H9 (cell line): ENCODE measurements around the gene RASA3. TPM values are rescaled to one million over a fixed set of nuclear protein-coding genes. Genes with fewer than 3 reads are reported as not detected.

Experiments
- DNase-seq: peaks from one replicate; pipeline ENCODE4 v3.0.0-alpha.2; 2017
- H2AFZ ChIP-seq: one replicate; pipeline ENCODE4 v1.6.1; 2013; ENCODE audit warnings: mild to moderate bottlenecking, low read length, control low read depth, moderate library complexity
- H2AK5ac ChIP-seq: 2 replicates; pipeline ENCODE4 v1.6.1; 2013; ENCODE audit warnings: low read length, control low read depth, mixed read lengths; ENCODE audit not compliant: insufficient read length
- H2BK120ac ChIP-seq: one replicate; pipeline ENCODE4 v1.6.1; 2013; ENCODE audit warnings: low read depth, mild to moderate bottlenecking, low read length, control low read depth, inconsistent platforms; ENCODE audit not compliant: poor library complexity, severe bottlenecking
- H2BK12ac ChIP-seq: 2 replicates; pipeline ENCODE4 v1.6.1; 2013; ENCODE audit warnings: low read length, control low read depth, mixed read lengths, low read depth; ENCODE audit not compliant: insufficient read length
- H2BK15ac ChIP-seq: 2 replicates; pipeline ENCODE4 v1.6.1; 2013; ENCODE audit warnings: low read depth, low read length, control low read depth
- H2BK20ac ChIP-seq: one replicate; pipeline ENCODE4 v1.6.1; 2013; ENCODE audit warnings: low read depth, mild to moderate bottlenecking, low read length, control low read depth, inconsistent platforms; ENCODE audit not compliant: poor library complexity, severe bottlenecking
- H2BK5ac ChIP-seq: 2 replicates; pipeline ENCODE4 v1.6.1; 2013; ENCODE audit warnings: low read length, control low read depth, mixed read lengths; ENCODE audit not compliant: insufficient read length
- H3K14ac ChIP-seq: 2 replicates; pipeline ENCODE4 v1.6.1; 2013; ENCODE audit warnings: low read length, control low read depth; ENCODE audit not compliant: insufficient read depth
- H3K18ac ChIP-seq: 2 replicates; pipeline ENCODE4 v1.6.1; 2013; ENCODE audit warnings: low read depth, mild to moderate bottlenecking, mixed read lengths, low read length, control low read depth; ENCODE audit not compliant: insufficient read length
- H3K23ac ChIP-seq: 2 replicates; pipeline ENCODE4 v1.6.1; 2013; ENCODE audit warnings: low read length, control low read depth, mixed read lengths, low read depth; ENCODE audit not compliant: insufficient read length
- H3K23me2 ChIP-seq: 2 replicates; pipeline ENCODE4 v1.6.1; 2013; ENCODE audit warnings: low read depth, mild to moderate bottlenecking, mixed read lengths, low read length, control low read depth; ENCODE audit not compliant: insufficient read length, poor library complexity, severe bottlenecking
- H3K27ac ChIP-seq: 2 replicates; pipeline ENCODE4 v1.5.1; 2013; ENCODE audit warnings: low read length, control low read depth, mixed read lengths, low read depth; ENCODE audit not compliant: insufficient read length
- H3K27me3 ChIP-seq: 2 replicates; pipeline ENCODE4 v1.6.1; 2013; ENCODE audit warnings: low read length, control low read depth, inconsistent platforms; ENCODE audit not compliant: insufficient read depth
- H3K4ac ChIP-seq: 2 replicates; pipeline ENCODE4 v1.6.1; 2013; ENCODE audit warnings: low read depth, mild to moderate bottlenecking, control low read depth, inconsistent platforms, low read length, moderate library complexity
- H3K4me1 ChIP-seq: 2 replicates; pipeline ENCODE4 v1.6.1; 2013; ENCODE audit warnings: low read length, control low read depth, inconsistent platforms; ENCODE audit not compliant: insufficient read depth
- H3K4me2 ChIP-seq: 2 replicates; pipeline ENCODE4 v1.6.1; 2013; ENCODE audit warnings: low read length, control low read depth, mixed read lengths; ENCODE audit not compliant: insufficient read length, insufficient read depth
- H3K56ac ChIP-seq: 2 replicates; pipeline ENCODE4 v1.6.1; 2013; ENCODE audit warnings: low read depth, mild to moderate bottlenecking, mixed read lengths, low read length, control low read depth; ENCODE audit not compliant: insufficient read length
- H3K79me1 ChIP-seq: 2 replicates; pipeline ENCODE4 v1.6.1; 2013; ENCODE audit warnings: low read depth, mild to moderate bottlenecking, moderate library complexity, low read length, control low read depth, inconsistent platforms; ENCODE audit not compliant: insufficient read depth, poor library complexity, severe bottlenecking
- H3K79me2 ChIP-seq: 2 replicates; pipeline ENCODE4 v1.6.1; 2013; ENCODE audit warnings: low read length, control low read depth, inconsistent platforms; ENCODE audit not compliant: insufficient read depth
- H3K9ac ChIP-seq: 2 replicates; pipeline ENCODE4 v1.6.1; 2013; ENCODE audit warnings: low read length, control low read depth, mixed read lengths; ENCODE audit not compliant: insufficient read length; ENCODE audit errors: extremely low read depth
- H3K9me3 ChIP-seq: one replicate; pipeline ENCODE4 v1.6.1; 2013; ENCODE audit warnings: low read depth, low read length, inconsistent platforms; ENCODE audit not compliant: control insufficient read depth
- H3T11ph ChIP-seq: one replicate; pipeline ENCODE4 v1.6.1; 2013; ENCODE audit warnings: mild to moderate bottlenecking, low read length, control low read depth, inconsistent platforms
- H4K20me1 ChIP-seq: one replicate; pipeline ENCODE4 v1.6.1; 2013; ENCODE audit not compliant: control insufficient read depth, insufficient read length, insufficient read depth
- H4K5ac ChIP-seq: 2 replicates; pipeline ENCODE4 v1.6.1; 2013; ENCODE audit warnings: low read depth, mild to moderate bottlenecking, mixed read lengths, low read length, control low read depth; ENCODE audit not compliant: insufficient read length
- H4K8ac ChIP-seq: replicated peaks from 2 replicates; pipeline ENCODE4 v1.6.1; 2013; ENCODE audit warnings: low read length, control low read depth, mixed read lengths, low read depth; ENCODE audit not compliant: insufficient read length
- H4K91ac ChIP-seq: 2 replicates; pipeline ENCODE4 v1.6.1; 2013; ENCODE audit warnings: low read depth, mild to moderate bottlenecking, moderate library complexity, mixed read lengths, low read length, control low read depth; ENCODE audit not compliant: insufficient read length
- H3K27ac Mint-ChIP-seq, 3 experiments: 2 replicates in 2 of 3; 3 replicates in 1 of 3; pipeline ENCODE4 v1.8.0; 2020 to 2021; ENCODE audit warnings: mixed read lengths in 3 of 3, mild to moderate bottlenecking in 1 of 3, moderate library complexity in 1 of 3
- H3K27me3 Mint-ChIP-seq: 2 replicates; pipeline ENCODE4 v1.8.0; 2021; ENCODE audit warnings: low read depth, mild to moderate bottlenecking, moderate library complexity, mixed read lengths
- H3K36me3 Mint-ChIP-seq, 3 experiments: 2 replicates in 2 of 3; 3 replicates in 1 of 3; pipeline ENCODE4 v1.8.0; 2020 to 2021; ENCODE audit warnings: low read depth in 3 of 3, mixed read lengths in 3 of 3; ENCODE audit not compliant: insufficient read depth in 1 of 3
- H3K4me1 Mint-ChIP-seq, 2 experiments: 2 replicates each; pipeline ENCODE4 v1.8.0; 2020; ENCODE audit warnings: mixed read lengths in 2 of 2
- H3K4me3 Mint-ChIP-seq, 2 experiments: 2 replicates in 1 of 2; 3 replicates in 1 of 2; pipeline ENCODE4 v1.8.0; 2020 to 2021; ENCODE audit warnings: mild to moderate bottlenecking in 2 of 2, mixed read lengths in 2 of 2, moderate library complexity in 1 of 2
- H3K9me3 Mint-ChIP-seq, 2 experiments: 2 replicates in 1 of 2; 3 replicates in 1 of 2; pipeline ENCODE4 v1.8.0; 2020; ENCODE audit warnings: mild to moderate bottlenecking in 2 of 2, mixed read lengths in 2 of 2, moderate library complexity in 1 of 2
- WGBS: extraction: QIAGEN DNeasy Blood & Tissue Kit; methylation state at CpG from one replicate; pipeline ENCODE4 v1.1.7; 2013; ENCODE audit warnings: missing lambda C conversion rate, low lambda C conversion rate, mixed read lengths; ENCODE audit not compliant: insufficient read length; ENCODE audit errors: extremely low coverage; 5-methylcytosine and 5-hydroxymethylcytosine counted together
- total RNA-seq: library from RNA; stranded (reverse); gene quantifications from 2 replicates; pipeline ENCODE4 v1.2.1, GENCODE V29; 2021
- TF ChIP-seq, protein P1 (sequence below): fragments of 200-600 bp; sonication (generic); conservative IDR thresholded peaks from 3 replicates; pipeline ENCODE4 v1.8.0; 2021; ENCODE audit warnings: antibody characterized with exemption, mild to moderate bottlenecking

Gene RASA3
- total RNA-seq, 1 experiment from 2014 or later: 12.3 TPM

DNA sequence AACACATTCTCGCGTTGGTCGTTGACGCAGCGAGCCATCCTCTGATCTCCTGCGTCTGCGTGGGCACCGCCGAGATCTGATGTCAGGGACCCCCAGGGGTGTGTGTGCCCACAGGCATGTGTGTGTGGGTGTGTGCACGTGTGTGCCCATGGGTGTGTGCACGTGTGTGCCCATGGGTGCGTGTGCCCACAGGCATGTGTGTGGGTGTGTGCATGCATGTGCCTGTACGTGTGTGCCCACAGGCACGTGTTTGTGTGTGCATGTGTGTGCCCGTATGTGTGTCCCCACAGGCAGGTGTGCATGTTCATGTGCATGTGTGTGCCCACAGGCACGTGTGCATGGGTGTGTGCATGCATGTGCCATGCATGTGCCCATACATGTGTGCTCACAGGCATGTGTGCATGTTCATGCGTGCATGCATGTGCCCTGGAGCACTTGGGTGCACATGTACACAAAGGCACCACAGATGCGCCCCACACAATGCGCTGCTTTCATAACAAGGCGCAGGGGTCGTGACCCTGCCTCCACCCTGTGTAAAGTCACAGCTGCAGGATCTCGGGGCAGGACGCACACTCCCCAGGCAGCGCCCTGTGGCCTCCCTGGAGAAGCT is 77.5 kb downstream of the RASA3 start:
- Histone ChIP-seq H2BK5ac (no peak overlapping the region), H3K56ac (no peak overlapping the region), H2AFZ (no peak overlapping the region), H3K4ac (no peak overlapping the region), H3K79me1 (no peaks in the 10 kb centered on the region), H4K20me1 (no peaks in the 10 kb centered on the region), H2BK20ac (no peak overlapping the region), H4K8ac (no peak overlapping the region), H2AK5ac (no peak overlapping the region), H3K9me3 (no peaks in the 10 kb centered on the region), H3K4me2 (no peak overlapping the region), H3K14ac (no peak overlapping the region), H3K23ac (no peak overlapping the region), H3T11ph (no peak overlapping the region), H2BK15ac (no peak overlapping the region), H2BK12ac (no peak overlapping the region), H2BK120ac (no peak overlapping the region), H3K4me1 (no peaks in the 10 kb centered on the region), H3K23me2 (no peaks in the 10 kb centered on the region), H3K79me2 (no peaks in the 10 kb centered on the region), H3K18ac (no peak overlapping the region), H3K9ac (no peak overlapping the region), H4K91ac (no peak overlapping the region), H4K5ac (no peak overlapping the region), H3K27ac (no peak overlapping the region), H3K27me3 (no peaks in the 10 kb centered on the region)
- DNase-seq: no peak
- peaks cover 7 to 15% of the 10 kb centered on the region in 2 experiments; a peak in 3 of 4 replicates for H3K4me1 Mint-ChIP-seq
- peaks cover 0 to 4% (median 0%) of the 10 kb centered on the region in 3 experiments; a peak in 2 of 7 replicates for H3K36me3 Mint-ChIP-seq
- TF ChIP-seq, protein P1, sequence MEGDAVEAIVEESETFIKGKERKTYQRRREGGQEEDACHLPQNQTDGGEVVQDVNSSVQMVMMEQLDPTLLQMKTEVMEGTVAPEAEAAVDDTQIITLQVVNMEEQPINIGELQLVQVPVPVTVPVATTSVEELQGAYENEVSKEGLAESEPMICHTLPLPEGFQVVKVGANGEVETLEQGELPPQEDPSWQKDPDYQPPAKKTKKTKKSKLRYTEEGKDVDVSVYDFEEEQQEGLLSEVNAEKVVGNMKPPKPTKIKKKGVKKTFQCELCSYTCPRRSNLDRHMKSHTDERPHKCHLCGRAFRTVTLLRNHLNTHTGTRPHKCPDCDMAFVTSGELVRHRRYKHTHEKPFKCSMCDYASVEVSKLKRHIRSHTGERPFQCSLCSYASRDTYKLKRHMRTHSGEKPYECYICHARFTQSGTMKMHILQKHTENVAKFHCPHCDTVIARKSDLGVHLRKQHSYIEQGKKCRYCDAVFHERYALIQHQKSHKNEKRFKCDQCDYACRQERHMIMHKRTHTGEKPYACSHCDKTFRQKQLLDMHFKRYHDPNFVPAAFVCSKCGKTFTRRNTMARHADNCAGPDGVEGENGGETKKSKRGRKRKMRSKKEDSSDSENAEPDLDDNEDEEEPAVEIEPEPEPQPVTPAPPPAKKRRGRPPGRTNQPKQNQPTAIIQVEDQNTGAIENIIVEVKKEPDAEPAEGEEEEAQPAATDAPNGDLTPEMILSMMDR: no peak
- H3K4me3 Mint-ChIP-seq: no peak overlapping the region
- no CpG with 5 or more reads among the region's 24 CpGs for WGBS
- H3K27me3 Mint-ChIP-seq: peaks cover 1% of the 10 kb centered on the region; the same call in 1 of the 2 replicates
- no peak overlapping the region for H3K27ac Mint-ChIP-seq
- no peaks in the 10 kb centered on the region for H3K9me3 Mint-ChIP-seq
